GM12872 (cell line): Measurements from ENCODE around the gene GABRA5.
A peak's percentile ranks its signal among the peaks of the same experiment; 100 is the strongest.

Source experiments
- TF ChIP-seq, protein P1 (sequence below): IDR thresholded peaks from 3 replicates; pipeline ENCODE4 v1.5.1; 2011; ENCODE audit warnings: low read depth, mild to moderate bottlenecking, low read length, moderate library complexity; ENCODE audit not compliant: insufficient read depth

Gene GABRA5

GRCh38 chr15:26848498-26848897 lies 18.4 kb upstream of the GABRA5 start:
- TF ChIP-seq, protein P1, sequence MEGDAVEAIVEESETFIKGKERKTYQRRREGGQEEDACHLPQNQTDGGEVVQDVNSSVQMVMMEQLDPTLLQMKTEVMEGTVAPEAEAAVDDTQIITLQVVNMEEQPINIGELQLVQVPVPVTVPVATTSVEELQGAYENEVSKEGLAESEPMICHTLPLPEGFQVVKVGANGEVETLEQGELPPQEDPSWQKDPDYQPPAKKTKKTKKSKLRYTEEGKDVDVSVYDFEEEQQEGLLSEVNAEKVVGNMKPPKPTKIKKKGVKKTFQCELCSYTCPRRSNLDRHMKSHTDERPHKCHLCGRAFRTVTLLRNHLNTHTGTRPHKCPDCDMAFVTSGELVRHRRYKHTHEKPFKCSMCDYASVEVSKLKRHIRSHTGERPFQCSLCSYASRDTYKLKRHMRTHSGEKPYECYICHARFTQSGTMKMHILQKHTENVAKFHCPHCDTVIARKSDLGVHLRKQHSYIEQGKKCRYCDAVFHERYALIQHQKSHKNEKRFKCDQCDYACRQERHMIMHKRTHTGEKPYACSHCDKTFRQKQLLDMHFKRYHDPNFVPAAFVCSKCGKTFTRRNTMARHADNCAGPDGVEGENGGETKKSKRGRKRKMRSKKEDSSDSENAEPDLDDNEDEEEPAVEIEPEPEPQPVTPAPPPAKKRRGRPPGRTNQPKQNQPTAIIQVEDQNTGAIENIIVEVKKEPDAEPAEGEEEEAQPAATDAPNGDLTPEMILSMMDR: no peak

DNA sequence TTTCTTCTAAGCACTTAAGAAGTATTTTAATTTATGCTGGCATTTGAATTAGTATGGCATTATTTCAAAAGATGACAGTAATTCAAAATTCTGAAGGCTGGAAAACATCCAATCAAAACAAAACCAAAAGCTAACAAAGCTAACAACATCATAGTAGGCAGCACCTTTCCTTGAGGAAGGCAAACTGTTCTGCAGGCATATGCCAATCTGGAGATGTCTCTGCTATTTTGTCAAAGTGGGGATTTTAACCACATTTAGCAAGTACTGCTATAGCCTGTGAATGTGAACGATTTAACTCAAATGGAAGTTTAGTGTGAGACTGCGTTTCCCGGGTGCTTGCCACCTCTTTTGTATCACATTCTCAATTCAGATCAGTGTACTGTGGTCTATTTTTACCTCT lies 16.7 kb upstream of the GABRA5 start:
- TF ChIP-seq, protein P1: no peak

GRCh38 chr15:26852980-26853379 lies 13.9 kb upstream of the GABRA5 start:
- TF ChIP-seq, protein P1: no peak

DNA sequence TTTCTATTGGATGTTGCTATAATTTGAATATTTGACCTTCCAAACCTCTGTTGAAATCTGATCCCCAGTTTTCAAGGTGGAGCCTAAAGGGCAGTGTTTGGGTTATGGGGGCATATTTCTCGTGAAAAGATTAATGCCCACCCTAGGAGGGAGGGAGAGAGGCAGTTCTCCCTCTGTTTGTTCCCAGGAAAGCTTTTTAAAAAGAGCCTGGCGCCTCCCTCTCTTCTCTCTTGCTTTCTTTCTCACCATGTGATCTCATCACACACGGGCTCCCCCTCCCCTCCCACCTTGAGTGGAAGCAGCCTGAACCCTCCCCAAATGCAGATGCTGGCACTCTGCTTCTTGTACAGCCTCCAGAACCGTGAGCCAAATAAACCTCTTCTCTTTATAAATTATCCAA lies 12.4 kb upstream of the GABRA5 start:
- TF ChIP-seq, protein P1: no peak

- TF ChIP-seq, protein P1: 0 out of 3 replicates have a peak, but pooled peaks have one; percentile 14
Observed at GRCh38 chr15:26864664-26865191, 2.1 kb upstream of the GABRA5 start.

DNA sequence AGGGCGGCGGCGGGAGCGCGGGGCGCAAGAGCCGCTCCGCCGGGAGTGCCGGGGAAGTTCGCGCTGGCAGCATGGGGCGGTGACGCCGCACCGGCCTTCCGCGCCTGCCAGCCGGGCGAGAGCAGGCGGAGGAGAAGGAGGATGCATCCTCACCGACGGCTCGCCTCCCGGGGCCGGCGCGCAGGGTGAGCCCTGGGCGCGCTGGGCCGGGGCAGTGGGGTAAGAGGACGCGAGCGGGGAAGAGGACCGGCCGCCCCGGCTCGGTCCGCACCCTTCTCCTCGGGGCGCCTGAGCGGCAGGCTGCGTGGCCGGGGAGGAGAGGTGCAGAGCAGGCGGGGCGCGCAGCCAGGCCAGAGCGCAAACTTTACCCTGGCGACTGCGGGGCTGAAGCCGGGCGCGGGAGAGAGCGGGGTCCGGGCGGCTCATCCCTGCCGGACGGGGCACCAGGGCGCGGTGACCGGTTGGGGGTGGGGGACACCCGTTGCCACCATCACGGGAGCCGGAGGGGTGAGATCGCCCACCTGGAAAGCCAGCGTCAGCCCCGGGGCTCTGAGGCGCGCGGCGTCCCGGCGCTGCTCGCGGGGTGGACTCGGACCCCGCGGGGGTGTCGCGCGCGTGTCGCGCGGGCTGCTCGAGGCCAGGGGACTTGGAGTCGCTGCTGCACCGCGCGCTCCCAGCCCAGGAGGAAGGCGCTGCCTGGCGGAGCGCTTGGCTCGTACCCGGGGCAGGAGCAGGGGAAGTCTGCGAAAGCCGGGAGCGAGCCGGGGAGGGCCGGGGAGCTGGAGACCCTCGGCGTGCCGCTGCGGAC lies 542 bp downstream of the GABRA5 start:
- TF ChIP-seq, protein P1: no peak

- TF ChIP-seq, protein P1: no peak
Observed at GRCh38 chr15:26868029-26868685, 1.3 kb downstream of the GABRA5 start.
